Gastrocnemius medialis (tissue), 4 donors: Measurements from ENCODE around the gene STAT5A. TPM values are rescaled to one million over a fixed set of nuclear protein-coding genes. Genes with fewer than 3 reads are reported as not detected.

ENCODE experiments used
- ATAC-seq, 2 donors: fragments of 150-250 bp; one replicate each; pipeline ENCODE4 v1.9.1; 2016
- DNase-seq, 2 donors: peaks; one replicate each; pipeline ENCODE4 v3.0.0-alpha.2; 2019
- H3K27ac ChIP-seq, 4 donors: fragments of 200-600 bp; sonication (generic); 1 replicate in 1 of 4; 2 replicates in 3 of 4; pipeline ENCODE4 v1.5.1; 2016 to 2018; ENCODE audit warnings: mild to moderate bottlenecking in 2 of 4, moderate library complexity in 1 of 4
- H3K27me3 ChIP-seq, 3 donors: fragments of 200-600 bp; sonication (generic) in 2 of 3; 1 replicate in 1 of 3; 2 replicates in 2 of 3; pipeline versions ENCODE4 v1.5.1 to v1.6.0; 2016 to 2019; ENCODE audit warnings: mild to moderate bottlenecking in 1 of 3, moderate library complexity in 1 of 3
- H3K36me3 ChIP-seq, 2 donors: fragments of 200-600 bp; sonication (generic) in 1 of 2; one replicate each; pipeline ENCODE4 v1.5.1; 2017 to 2018
- H3K4me1 ChIP-seq, 2 donors: fragments of 200-600 bp; sonication (generic) in 1 of 2; one replicate each; pipeline ENCODE4 v1.5.1; 2016 to 2017; ENCODE audit warnings: mild to moderate bottlenecking in 2 of 2
- H3K4me3 ChIP-seq, 4 donors: fragments of 200-600 bp; sonication (generic) in 3 of 4; 1 replicate in 1 of 4; 2 replicates in 3 of 4; pipeline ENCODE4 v1.5.1; 2016 to 2019; ENCODE audit warnings: mild to moderate bottlenecking in 2 of 4
- H3K9me3 ChIP-seq, 3 donors: fragments of 200-600 bp; sonication (generic) in 2 of 3; 1 replicate in 1 of 3; 2 replicates in 2 of 3; pipeline ENCODE4 v1.5.1; 2016 to 2019
- CTCF ChIP-seq, 5 experiments: fragments of 450-650 bp in 3 of 5; fragments of 200-600 bp in 2 of 5; sonication (generic) in 2 of 5; IDR thresholded peaks in 4 of 5; conservative IDR thresholded peaks in 1 of 5; 1 replicate in 4 of 5; 2 replicates in 1 of 5; pipeline ENCODE4 v1.5.1; 2016 to 2019; ENCODE audit warnings: antibody characterized with exemption in 5 of 5, mild to moderate bottlenecking in 3 of 5, moderate library complexity in 3 of 5
- POLR2A ChIP-seq, 2 donors: fragments of 450-650 bp; IDR thresholded peaks; one replicate each; pipeline ENCODE4 v1.6.1; 2017; ENCODE audit warnings: antibody characterized with exemption in 2 of 2, mild to moderate bottlenecking in 2 of 2, moderate library complexity in 2 of 2
- in situ Hi-C, 4 donors: fragments of 200-750 bp; cut with MboI; loops; one replicate each; pipeline versions ENCODE4 v1.15.0 to v1.8.0; 2017; ENCODE audit warnings: low sequenced_read_pairs in 4 of 4
- intact Hi-C: fragments of 100-400 bp; cut with DNase I; formaldehyde crosslinking; loops from one replicate; pipeline ENCODE4 v1.15.1; 2023; ENCODE audit warnings: low total_unique reads
- total RNA-seq, 4 donors: library from RNA; depleted of rRNA; stranded (reverse); fragments of >200 nt; gene quantifications; one replicate each; pipeline versions ENCODE4 v1.1.0 to v1.2.3, GENCODE V29; 2016

STAT5A gene
- total RNA-seq, 4 donors from 2014 or later: 36.0 to 87.0 (median 60.7) TPM

- Histone ChIP-seq H3K27me3 (no peaks in the 10 kb centered on the region), H3K9me3 (no peaks in the 10 kb centered on the region), H3K4me3 (no peak overlapping the region), H3K4me1 (peaks cover 8 to 22% of the 10 kb centered on the region in 2 donors), H3K27ac (peak overlapping the region in 1 of 4 donors; percentile 47), H3K36me3 (peaks cover 0 to 87% of the 10 kb centered on the region in 2 donors)
- TF ChIP-seq POLR2A (IDR thresholded peaks at IDR 0.05): no peak
- TF ChIP-seq CTCF (IDR thresholded peaks at IDR 0.05 in 4 of 5, conservative IDR thresholded peaks at IDR 0.05 in 1 of 5): no peak
- DNase-seq (no peak), ATAC-seq (no peak)
- in situ Hi-C loops (loop anchor here (5.0 kb wide), 2 partner anchors 86 to 206 kb away; no protein-coding TSS in a partner anchor), intact Hi-C loops (loop anchor here (5.0 kb wide), 1 partner anchor 196 kb away; no protein-coding TSS in a partner anchor)
These were observed 33.3 kb downstream of the STAT5A start for GRCh38 chr17:42321555-42321954.

GRCh38 chr17:42322382-42323267, 34.3 kb downstream of the STAT5A start:
- intact Hi-C loops (loop anchor here (1.0 to 5.0 kb wide), 3 partner anchors 84 to 205 kb away; no protein-coding TSS in a partner anchor), in situ Hi-C loops (loop anchor here (5.0 kb wide), 2 partner anchors 85 to 205 kb away; no protein-coding TSS in a partner anchor)
- ATAC-seq: peak; percentile 77 to 79
- Histone ChIP-seq H3K27me3 (no peaks in the 10 kb centered on the region), H3K4me3 (no peak overlapping the region), H3K36me3 (peaks cover 0 to 86% of the 10 kb centered on the region in 2 donors), H3K27ac (peak overlapping the region; percentile 1 to 49 (median 44)), H3K9me3 (no peaks in the 10 kb centered on the region), H3K4me1 (peaks cover 8 to 22% of the 10 kb centered on the region in 2 donors)
- DNase-seq: peak; percentile 85 to 93
- TF ChIP-seq POLR2A (IDR thresholded peaks at IDR 0.05): no peak
- TF ChIP-seq CTCF (IDR thresholded peaks at IDR 0.05 in 4 of 5, conservative IDR thresholded peaks at IDR 0.05 in 1 of 5): peak; percentile 98 to 100 (median 99)

- peak overlapping the region; percentile 1 to 49 (median 44) for H3K27ac ChIP-seq
- H3K36me3 ChIP-seq: peaks cover 0 to 84% of the 10 kb centered on the region in 2 donors
- no peak for TF ChIP-seq POLR2A (IDR thresholded peaks at IDR 0.05)
- no peak for TF ChIP-seq CTCF (IDR thresholded peaks at IDR 0.05 in 4 of 5, conservative IDR thresholded peaks at IDR 0.05 in 1 of 5)
- in situ Hi-C loops: loop anchor here (5.0 kb wide), 2 partner anchors 84 to 204 kb away; no protein-coding TSS in a partner anchor
- no peaks in the 10 kb centered on the region for H3K27me3 ChIP-seq
- no peak for ATAC-seq
- peaks cover 8 to 22% of the 10 kb centered on the region in 2 donors for H3K4me1 ChIP-seq
- intact Hi-C loops: loop anchor here (5.0 kb wide), 1 partner anchor 194 kb away; no protein-coding TSS in a partner anchor
- no peak overlapping the region for H3K4me3 ChIP-seq
- no peak for DNase-seq
- H3K9me3 ChIP-seq: no peaks in the 10 kb centered on the region
These were observed 35.0 kb downstream of the STAT5A start for GRCh38 chr17:42323268-42323773.

GRCh38 chr17:42325026-42325425, 36.7 kb downstream of the STAT5A start:
- Histone ChIP-seq H3K9me3 (no peaks in the 10 kb centered on the region), H3K27ac (peak overlapping the region; percentile 62 to 73 (median 68)), H3K4me1 (peaks cover 18 to 34% of the 10 kb centered on the region in 2 donors), H3K27me3 (no peaks in the 10 kb centered on the region), H3K4me3 (no peak overlapping the region), H3K36me3 (peaks cover 0 to 80% of the 10 kb centered on the region in 2 donors)
- DNase-seq: peak; percentile 56 to 80
- in situ Hi-C loops: loop anchor here in 1 of 4 donors (25.0 kb wide), 1 partner anchor 162 kb away; no protein-coding TSS in a partner anchor
- ATAC-seq: peak; percentile 81 to 84
- intact Hi-C loops: no loop called here
- TF ChIP-seq CTCF (IDR thresholded peaks at IDR 0.05 in 4 of 5, conservative IDR thresholded peaks at IDR 0.05 in 1 of 5): peak in 1 of 5 experiments; percentile 25
- no peak for TF ChIP-seq POLR2A (IDR thresholded peaks at IDR 0.05)
